D721Med (cell line): ENCODE data around the gene KRTAP3-1.
"Not testable (repeated sequence)": the region's sequence is repeated elsewhere in the genome, so short reads cannot be mapped to it uniquely, and the experiment has no call there.

Experiments used
- DNase-seq: peaks from one replicate; pipeline ENCODE4 v3.0.0; 2011; ENCODE audit warnings: low spot score; ENCODE audit not compliant: insufficient read length
- FAIRE-seq: peaks from 2 replicates; lab custom pipeline; 2011; peaks lifted over from hg19 to GRCh38; lab: Jason Lieb, UNC
- CTCF ChIP-seq: IDR thresholded peaks from 2 replicates; pipeline ENCODE4 v1.5.1; 2012; ENCODE audit warnings: mild to moderate bottlenecking, control low read depth; ENCODE audit not compliant: insufficient read depth; ENCODE audit errors: missing control alignments

The KRTAP3-1 gene

GRCh38 chr17:41001795-41002194 lies 7.1 kb downstream of the KRTAP3-1 start:
- no peak for TF ChIP-seq CTCF
- no peak for FAIRE-seq
- no peak for DNase-seq

- FAIRE-seq, DNase-seq: not testable (repeated sequence)
Measured at GRCh38 chr17:40999563-40999962, 9.4 kb downstream of the KRTAP3-1 start, which contains the start of gene KRTAP3-2. Gene KRTAP3-2 (minus strand): TSS chr17:40999906. CDS start chr17:40999853, 53 bp downstream.

GRCh38 chr17:40997361-40997760 lies 11.6 kb downstream of the KRTAP3-1 start:
- DNase-seq, result no peak
- no peak for FAIRE-seq
- no peak for TF ChIP-seq CTCF

- FAIRE-seq (no peak), DNase-seq (no peak)
- TF ChIP-seq CTCF, result no peak
Measured at GRCh38 chr17:40996829-40997228, 12.1 kb downstream of the KRTAP3-1 start.

GRCh38 chr17:40995116-40995515 lies 13.8 kb downstream of the KRTAP3-1 start:
- TF ChIP-seq CTCF, result no peak
- FAIRE-seq (no peak), DNase-seq (no peak)

- no peak for FAIRE-seq
- DNase-seq, result no peak
- no peak for TF ChIP-seq CTCF
Measured at GRCh38 chr17:40993839-40994238, 15.1 kb downstream of the KRTAP3-1 start, which contains the start of gene KRTAP3-3. Gene KRTAP3-3 (minus strand): TSS chr17:40994164. CDS start chr17:40994097, 67 bp downstream.

- FAIRE-seq, result no peak
- DNase-seq, result no peak
- no peak for TF ChIP-seq CTCF
Measured at GRCh38 chr17:40993084-40993483, 15.8 kb downstream of the KRTAP3-1 start.

- no peak for DNase-seq
- no peak for TF ChIP-seq CTCF
- FAIRE-seq, result no peak
Measured at GRCh38 chr17:40992666-40993065, 16.3 kb downstream of the KRTAP3-1 start.
